ENCODE data around the gene HERPUD1. TPM values are rescaled to one million over a fixed set of nuclear protein-coding genes. Genes with fewer than 3 reads are reported as not detected.

HERPUD1 gene
- total RNA-seq, 1 donor from 2014 or later, result 60.8 TPM

DNA sequence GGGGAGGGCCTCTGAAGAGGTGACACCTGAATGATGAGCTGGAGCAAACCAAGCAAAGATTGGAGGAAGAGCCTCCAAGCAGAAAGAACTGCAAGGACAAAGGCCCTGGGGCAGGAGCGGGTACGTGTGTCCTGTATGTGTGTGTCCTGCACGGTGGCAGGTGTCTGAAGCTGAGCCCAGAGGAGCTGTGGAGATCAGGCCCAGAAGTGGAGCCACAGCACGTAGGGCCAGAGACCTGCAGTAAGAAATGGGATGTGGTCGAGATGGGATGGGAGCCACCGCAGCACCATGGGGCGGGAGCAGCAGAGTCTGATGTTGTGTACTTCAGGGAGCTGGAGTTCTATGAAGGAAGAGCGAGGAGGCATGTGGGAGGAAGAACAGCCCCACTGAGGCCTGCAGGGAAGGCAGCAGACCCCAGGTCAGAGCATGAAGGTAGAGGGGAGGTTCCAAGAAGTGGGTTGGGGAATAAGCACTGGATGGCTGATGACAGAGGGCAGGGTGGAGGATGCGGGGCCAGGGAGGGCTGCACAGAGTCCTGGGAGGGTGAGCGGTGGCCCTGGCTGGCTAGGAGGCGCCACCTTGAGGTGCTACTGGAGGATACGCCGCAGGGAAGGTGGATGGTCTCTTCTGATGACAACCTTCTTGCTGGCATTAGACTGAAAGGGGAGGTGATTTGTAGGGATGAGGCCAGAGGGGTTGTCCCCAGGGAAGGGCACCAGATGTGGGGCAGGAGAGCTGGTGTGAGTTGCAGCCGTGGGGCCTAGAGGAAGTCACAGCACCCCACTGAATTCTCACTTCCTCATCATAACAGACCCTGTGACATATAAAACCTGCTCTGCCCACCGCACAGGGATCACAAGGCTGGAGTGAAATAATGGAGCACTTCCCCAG, 19.2 kb downstream of the HERPUD1 start:
- H3K4me1 Mint-ChIP-seq (ENCODE audit: unreplicated experiment), result peaks cover 2% of the 10 kb centered on the region
- no peaks in the 10 kb centered on the region for H3K36me3 Mint-ChIP-seq (ENCODE audit: low read depth, unreplicated experiment)
- peak overlapping the region; percentile 44 for H3K27ac Mint-ChIP-seq (ENCODE audit: unreplicated experiment)
- DNase-seq (ENCODE audit: low spot score), result peak; percentile 59
- H3K27me3 Mint-ChIP-seq (ENCODE audit: unreplicated experiment), result peaks cover 2% of the 10 kb centered on the region
- no peak overlapping the region for H3K4me3 Mint-ChIP-seq (ENCODE audit: unreplicated experiment)
- no peaks in the 10 kb centered on the region for H3K9me3 Mint-ChIP-seq (ENCODE audit: unreplicated experiment)
- TF ChIP-seq, protein P1, sequence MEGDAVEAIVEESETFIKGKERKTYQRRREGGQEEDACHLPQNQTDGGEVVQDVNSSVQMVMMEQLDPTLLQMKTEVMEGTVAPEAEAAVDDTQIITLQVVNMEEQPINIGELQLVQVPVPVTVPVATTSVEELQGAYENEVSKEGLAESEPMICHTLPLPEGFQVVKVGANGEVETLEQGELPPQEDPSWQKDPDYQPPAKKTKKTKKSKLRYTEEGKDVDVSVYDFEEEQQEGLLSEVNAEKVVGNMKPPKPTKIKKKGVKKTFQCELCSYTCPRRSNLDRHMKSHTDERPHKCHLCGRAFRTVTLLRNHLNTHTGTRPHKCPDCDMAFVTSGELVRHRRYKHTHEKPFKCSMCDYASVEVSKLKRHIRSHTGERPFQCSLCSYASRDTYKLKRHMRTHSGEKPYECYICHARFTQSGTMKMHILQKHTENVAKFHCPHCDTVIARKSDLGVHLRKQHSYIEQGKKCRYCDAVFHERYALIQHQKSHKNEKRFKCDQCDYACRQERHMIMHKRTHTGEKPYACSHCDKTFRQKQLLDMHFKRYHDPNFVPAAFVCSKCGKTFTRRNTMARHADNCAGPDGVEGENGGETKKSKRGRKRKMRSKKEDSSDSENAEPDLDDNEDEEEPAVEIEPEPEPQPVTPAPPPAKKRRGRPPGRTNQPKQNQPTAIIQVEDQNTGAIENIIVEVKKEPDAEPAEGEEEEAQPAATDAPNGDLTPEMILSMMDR (IDR thresholded peaks at IDR 0.05; ENCODE audit: unreplicated experiment), result no peak

DNA sequence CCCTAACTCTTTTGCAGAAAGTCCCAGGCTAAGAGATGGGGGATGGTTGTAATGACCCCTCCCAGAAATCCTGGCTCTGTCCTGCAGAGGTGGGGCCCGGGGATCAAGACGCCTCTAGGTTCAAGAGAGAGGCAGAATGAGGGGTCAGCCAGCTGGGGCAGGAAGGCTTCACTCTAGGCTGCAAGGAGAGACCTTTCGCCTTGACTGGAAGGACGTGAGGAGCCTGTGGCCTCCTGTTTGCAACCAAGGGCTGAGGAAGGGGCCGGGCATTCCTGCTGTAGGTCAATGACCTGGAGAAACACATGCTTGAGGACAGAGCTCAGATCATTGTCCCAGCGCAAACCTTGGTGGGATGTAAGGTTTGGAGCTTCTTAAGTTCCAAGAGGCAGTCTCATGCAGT, 21.1 kb downstream of the HERPUD1 start:
- TF ChIP-seq, protein P1 (IDR thresholded peaks at IDR 0.05; ENCODE audit: unreplicated experiment), result no peak
- Mint-ChIP-seq H3K27ac (ENCODE audit: unreplicated experiment) (no peak overlapping the region), H3K9me3 (ENCODE audit: unreplicated experiment) (no peaks in the 10 kb centered on the region), H3K27me3 (ENCODE audit: unreplicated experiment) (peaks cover 2% of the 10 kb centered on the region), H3K36me3 (ENCODE audit: low read depth, unreplicated experiment) (no peaks in the 10 kb centered on the region), H3K4me1 (ENCODE audit: unreplicated experiment) (peaks cover 2% of the 10 kb centered on the region), H3K4me3 (ENCODE audit: unreplicated experiment) (no peak overlapping the region)
- DNase-seq (ENCODE audit: low spot score), result no peak

DNA sequence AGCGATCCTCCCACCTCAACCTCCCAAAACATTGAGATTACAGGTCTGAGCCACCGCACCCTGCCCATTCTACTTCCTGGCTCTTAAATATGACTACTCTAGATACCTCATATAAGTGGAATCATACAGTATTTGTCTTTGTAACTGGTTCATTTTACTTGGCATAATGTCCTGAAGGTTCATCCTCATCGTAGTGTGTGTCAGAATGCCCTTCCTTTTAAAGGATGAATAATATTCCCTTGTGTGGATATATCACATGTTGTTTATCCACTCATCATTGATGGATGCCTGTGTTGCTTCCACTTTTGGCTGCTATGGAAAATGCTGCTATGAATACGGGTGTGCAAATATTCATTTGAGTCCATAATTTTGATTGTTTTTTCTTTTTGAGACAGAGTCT, 24.1 kb downstream of the HERPUD1 start:
- Mint-ChIP-seq H3K36me3 (ENCODE audit: low read depth, unreplicated experiment) (no peaks in the 10 kb centered on the region), H3K9me3 (ENCODE audit: unreplicated experiment) (no peaks in the 10 kb centered on the region), H3K4me3 (ENCODE audit: unreplicated experiment) (no peak overlapping the region), H3K27me3 (ENCODE audit: unreplicated experiment) (peaks cover 2% of the 10 kb centered on the region), H3K4me1 (ENCODE audit: unreplicated experiment) (peaks cover 2% of the 10 kb centered on the region), H3K27ac (ENCODE audit: unreplicated experiment) (no peak overlapping the region)
- DNase-seq (ENCODE audit: low spot score), result no peak
- TF ChIP-seq, protein P1 (IDR thresholded peaks at IDR 0.05; ENCODE audit: unreplicated experiment), result no peak

DNA sequence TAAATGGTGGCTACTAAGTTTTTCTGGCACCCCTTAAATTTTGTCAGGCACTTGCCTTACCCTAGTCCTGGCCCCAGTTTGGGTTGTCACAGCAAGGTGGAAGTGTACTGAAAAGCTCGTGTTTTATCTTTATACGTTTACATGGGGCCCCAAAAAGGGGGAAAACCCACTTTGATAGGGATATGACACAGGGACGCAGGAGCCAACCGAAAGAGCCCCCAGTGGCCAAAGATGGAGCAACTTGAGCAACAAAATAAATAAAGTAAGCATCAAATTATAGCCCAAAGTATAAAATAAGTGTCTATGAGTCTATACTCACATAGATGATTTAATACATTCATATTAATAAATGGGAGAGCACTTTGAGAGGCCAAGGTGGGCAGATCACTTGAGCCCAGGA, 24.8 kb downstream of the HERPUD1 start:
- no peaks in the 10 kb centered on the region for H3K36me3 Mint-ChIP-seq (ENCODE audit: low read depth, unreplicated experiment)
- TF ChIP-seq, protein P1 (IDR thresholded peaks at IDR 0.05; ENCODE audit: unreplicated experiment), result no peak
- H3K27ac Mint-ChIP-seq (ENCODE audit: unreplicated experiment), result no peak overlapping the region
- H3K9me3 Mint-ChIP-seq (ENCODE audit: unreplicated experiment), result no peaks in the 10 kb centered on the region
- no peak overlapping the region for H3K4me3 Mint-ChIP-seq (ENCODE audit: unreplicated experiment)
- H3K27me3 Mint-ChIP-seq (ENCODE audit: unreplicated experiment), result peaks cover 1% of the 10 kb centered on the region
- peaks cover 4% of the 10 kb centered on the region for H3K4me1 Mint-ChIP-seq (ENCODE audit: unreplicated experiment)
- no peak for DNase-seq (ENCODE audit: low spot score)

GRCh38 chr16:56960681-56961281, 28.8 kb downstream of the HERPUD1 start:
- Mint-ChIP-seq H3K4me1 (ENCODE audit: unreplicated experiment) (peaks cover 9% of the 10 kb centered on the region), H3K27ac (ENCODE audit: unreplicated experiment) (no peak overlapping the region), H3K27me3 (ENCODE audit: unreplicated experiment) (peaks cover 4% of the 10 kb centered on the region), H3K9me3 (ENCODE audit: unreplicated experiment) (no peaks in the 10 kb centered on the region), H3K36me3 (ENCODE audit: low read depth, unreplicated experiment) (no peaks in the 10 kb centered on the region), H3K4me3 (ENCODE audit: unreplicated experiment) (no peak overlapping the region)
- no peak for DNase-seq (ENCODE audit: low spot score)
- TF ChIP-seq, protein P1 (IDR thresholded peaks at IDR 0.05; ENCODE audit: unreplicated experiment), result no peak
